RPMI7951 (cell line): Measurements from ENCODE around the gene PTPN5. TPM values are rescaled to one million over a fixed set of nuclear protein-coding genes. Genes with fewer than 3 reads are reported as not detected.

Source experiments
- DNase-seq: peaks from one replicate; pipeline ENCODE4 v3.0.0-alpha.2; 2012; ENCODE audit warnings: low read depth
- total RNA-seq: library from RNA; depleted of rRNA; stranded (reverse); fragments of >200 nt; shearing (Covaris generic); gene quantifications from 2 replicates; pipeline ENCODE4 v1.2.3, GENCODE V29; 2014

Gene PTPN5
- total RNA-seq, 1 experiment from 2014 or later, result not detected

DNA sequence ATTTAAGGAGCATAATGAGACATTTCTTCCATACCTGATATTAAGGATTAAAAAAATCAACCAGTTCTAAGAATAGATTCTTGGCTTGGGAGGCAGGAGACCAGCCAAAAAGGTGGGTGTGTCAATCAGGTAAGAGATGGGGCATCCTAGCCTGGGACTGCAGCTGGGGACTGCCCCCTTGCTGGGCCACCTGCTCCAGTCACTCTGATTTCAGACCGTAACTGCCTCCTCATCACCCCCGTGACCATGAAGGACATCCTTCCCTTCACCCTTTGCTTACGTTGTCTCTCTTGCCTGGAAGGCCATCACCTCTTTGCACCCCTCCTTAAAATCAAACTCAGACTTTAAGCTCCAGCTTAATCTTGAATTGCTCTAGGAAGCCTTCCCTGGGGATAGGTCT, 17.9 kb downstream of the PTPN5 start:
- no peak for DNase-seq

DNA sequence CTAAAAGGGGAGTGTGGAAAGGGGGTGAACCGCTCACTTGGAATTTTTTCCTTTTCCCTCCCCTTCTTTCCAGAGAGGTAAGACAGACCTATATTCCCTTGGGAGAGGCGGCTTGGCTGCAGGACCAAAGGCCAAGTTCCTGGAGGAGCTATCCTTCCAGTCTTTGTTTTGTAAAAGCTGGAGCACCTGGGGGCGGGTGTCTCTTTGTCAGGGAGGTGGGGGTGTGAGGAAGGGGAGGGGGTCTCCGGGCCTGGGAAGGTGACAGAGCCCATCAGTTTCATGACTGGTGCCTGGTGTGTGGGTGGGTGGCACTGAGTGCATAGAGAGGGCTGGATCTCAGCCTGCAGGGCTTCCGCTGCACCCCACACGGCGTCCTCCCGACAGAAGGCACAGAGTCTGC, 18.5 kb downstream of the PTPN5 start:
- DNase-seq, result no peak

DNA sequence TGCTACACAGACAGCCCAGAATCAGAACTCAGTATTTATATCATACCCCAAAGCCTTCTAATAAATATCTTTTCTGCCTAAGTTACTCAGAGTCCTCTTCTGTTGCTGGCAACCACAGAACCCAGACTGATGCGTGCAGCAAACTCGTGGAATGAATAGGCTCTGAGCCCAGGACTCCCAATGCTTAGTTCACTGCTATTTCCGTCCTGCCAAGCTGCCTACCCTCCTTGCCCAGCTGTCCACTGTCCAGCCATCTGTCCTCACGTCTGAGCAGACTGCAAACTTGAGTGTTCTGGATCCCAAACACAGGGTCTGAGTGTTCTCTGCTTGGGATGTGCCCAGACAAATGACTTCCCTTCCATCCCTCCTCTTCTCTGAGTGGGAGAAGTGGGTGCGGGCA, 19.4 kb downstream of the PTPN5 start:
- peak; percentile 6 for DNase-seq

DNA sequence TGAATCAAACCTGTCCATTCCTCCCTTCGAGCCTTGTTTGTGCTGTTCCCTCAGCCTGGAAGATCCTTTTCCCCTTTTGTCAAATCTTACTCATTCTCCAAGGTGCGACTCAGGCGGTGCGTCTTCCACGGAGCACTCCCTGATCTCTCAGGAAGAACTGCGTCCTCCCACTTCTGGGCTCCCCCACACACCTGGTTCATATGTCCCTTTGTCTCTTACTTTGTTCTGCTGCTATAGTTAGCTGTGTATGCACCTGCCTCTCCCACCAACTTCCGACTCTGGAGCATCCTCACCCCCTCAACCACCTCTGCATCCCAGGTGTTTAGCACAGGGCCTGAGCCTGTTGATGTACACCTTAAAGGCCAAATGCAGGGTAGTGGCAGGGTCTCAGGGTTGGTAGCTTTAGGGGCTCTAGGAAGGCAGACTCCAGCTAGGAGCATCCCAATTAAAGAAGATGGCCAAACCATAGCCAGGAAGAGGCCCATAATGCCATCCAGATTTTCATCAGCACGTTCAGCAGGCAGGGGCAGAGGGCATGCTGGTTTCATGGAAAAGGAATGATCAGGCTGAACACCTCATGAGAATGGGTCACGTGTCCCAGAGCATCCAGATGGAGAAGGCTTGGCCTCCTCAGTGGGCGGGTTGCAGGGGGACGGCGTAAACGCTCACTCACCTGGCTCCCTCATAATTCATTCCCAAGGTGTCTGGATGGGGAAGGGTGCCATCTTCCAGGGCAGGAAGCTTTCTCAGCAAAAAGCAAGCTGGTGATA, 20.1 kb downstream of the PTPN5 start:
- DNase-seq, result no peak

DNA sequence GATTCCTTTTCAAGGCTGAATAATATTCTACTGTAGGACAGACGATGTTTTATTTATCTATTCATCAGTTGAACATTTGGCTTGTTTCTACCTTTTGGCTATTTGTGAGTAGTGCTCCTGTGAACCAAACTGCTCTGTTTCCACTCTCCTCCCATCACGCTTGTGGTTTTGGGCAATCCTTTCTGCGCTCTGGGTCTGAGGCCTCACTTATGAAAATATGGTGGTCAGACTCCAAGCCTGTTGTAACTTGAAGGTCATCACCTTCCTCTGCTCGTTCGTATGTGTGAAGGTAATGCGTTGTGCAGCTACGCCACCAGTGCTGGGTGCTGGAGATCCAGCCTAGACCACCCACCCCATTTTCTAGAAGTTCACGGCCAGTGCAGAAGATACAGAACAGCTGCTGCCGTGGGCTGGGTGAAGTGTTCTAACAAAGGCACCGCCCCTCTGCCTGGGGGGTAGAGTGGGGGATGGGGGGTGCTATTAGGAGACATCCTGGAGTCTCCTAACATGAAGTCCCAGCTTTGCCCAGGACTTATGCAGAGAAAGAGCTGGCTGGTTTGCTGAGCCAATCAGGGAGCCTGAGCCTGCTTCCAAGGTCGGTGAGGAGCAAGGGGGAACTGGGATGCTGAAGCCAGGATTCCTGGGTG, 21.0 kb downstream of the PTPN5 start:
- DNase-seq, result no peak

DNA sequence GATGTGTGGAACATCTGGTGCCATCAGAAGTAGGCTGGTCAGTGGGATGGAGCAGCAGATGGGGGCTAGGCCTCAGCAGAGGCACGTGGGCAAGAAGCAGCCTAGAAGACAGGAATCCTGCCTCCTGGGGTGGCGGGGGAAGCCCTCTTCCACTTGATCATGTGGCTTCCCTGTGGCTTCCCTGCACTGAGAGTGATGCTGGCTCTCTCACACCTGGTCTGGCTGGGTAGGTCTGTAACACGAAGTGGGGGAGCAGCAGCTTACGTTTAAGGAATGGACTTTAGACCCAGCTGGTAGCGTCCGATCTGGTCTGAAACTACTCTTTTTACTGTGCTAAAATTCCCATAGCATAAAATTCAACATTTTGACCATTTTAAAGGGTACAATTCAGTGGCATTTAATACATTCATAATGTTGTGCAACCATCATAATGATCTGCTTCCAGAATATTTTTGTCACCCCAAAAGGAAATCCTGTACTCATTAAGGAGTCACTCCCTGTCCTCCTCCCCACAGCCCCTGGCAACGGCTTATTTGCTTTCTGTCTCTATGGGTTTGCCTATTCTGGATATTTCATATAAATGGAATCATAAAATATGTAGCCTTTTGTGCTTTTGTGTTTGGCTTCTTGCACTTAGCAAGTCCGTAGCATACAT, 21.7 kb downstream of the PTPN5 start:
- no peak for DNase-seq

DNA sequence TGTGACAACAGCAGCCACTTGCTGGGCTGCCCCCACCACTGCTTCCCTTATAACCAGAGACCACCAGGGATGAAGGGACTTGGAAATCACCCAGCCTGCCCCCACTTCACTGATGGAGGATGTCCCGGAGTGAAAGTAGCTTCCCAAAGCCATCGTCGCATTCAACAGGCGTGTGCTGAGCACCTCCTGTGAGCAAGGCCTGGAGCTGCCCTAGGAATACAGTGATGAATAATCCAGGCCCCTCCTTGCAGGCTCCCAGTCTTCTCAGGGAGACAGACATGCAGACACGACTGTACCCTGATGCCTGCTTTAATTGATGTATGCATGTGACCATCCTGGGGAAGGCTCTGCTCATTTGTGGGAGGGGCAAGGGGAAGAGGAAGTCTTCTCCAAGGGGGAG, 22.6 kb downstream of the PTPN5 start:
- no peak for DNase-seq

DNA sequence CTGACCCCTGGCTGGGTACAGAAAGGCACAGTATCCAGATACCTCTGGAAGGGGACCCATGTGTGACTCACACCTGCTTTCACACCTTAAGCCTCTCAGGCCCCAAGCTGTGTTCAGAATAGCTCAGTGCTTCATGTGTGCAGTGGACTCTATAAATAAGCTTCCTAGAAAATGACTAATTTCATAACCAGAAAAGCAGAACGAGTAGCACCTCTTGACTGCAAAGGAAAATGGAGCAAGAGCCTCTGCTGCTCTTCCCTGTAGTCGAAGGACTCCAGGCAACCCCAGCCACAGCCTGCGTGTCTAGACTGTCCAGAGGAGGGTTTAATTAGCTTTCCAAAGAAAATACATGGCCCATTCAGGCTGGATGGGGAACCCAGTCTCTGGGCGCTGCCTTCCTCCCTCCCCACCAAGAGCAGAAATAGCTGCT, 23.1 kb downstream of the PTPN5 start:
- no peak for DNase-seq

DNA sequence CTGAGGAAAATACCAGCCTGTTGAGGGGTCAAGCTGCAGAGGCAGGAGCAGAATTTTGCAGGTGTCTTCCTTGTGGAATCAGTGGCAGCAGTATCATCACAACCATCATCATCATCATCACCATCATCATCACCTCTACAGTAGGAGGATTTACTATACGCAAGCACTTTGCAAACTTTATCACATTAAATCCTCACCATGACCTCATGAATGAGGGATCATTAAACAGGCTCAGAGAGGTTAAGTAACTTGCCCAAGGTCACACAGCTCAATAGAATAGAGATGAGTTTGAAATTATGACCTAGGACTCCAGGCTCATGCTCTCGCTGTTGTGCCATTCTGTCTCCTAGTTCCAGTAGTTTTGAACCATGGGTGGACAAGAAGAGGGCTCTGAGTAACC, 25.6 kb downstream of the PTPN5 start:
- no peak for DNase-seq

DNA sequence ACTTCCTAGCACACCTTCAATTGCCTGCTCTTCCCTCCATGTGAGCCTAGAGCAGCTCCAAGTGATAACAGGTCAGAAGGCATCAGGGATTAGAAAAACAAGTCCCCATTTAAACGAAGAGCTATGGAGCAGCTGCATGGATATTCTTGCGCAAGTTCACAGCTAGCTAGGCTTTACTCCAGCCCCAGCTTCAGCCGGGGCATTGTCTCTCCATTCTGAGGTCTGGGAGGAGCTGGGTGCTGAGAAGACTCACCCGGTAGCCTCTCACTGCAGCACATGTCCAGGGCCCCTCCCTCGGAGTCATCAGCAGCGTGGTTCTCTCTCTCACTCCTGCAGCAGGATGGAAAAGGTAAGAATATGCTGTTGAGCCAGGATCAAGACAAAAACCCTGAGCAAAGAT, 26.0 kb downstream of the PTPN5 start:
- peak; percentile 12 for DNase-seq

DNA sequence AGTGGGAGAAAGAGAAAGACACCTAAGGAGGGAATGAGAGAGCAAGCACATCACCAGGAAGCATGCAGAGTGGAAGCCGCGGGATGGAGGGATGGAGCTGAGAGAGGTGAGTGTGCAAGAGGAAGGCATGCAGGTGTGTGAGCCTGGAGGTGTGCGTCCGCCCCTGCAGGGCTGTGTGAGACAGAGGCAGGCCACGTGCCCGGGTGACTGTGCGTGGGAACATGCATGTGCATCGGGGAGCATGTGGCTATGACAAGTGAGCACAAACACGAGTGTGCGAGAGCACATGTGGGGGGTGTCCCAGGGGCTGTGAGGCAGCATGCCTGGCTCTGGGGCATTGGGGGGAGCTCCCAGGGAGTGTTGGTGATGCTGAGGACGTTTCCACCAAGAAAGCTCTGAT, 29.9 kb downstream of the PTPN5 start:
- no peak for DNase-seq

DNA sequence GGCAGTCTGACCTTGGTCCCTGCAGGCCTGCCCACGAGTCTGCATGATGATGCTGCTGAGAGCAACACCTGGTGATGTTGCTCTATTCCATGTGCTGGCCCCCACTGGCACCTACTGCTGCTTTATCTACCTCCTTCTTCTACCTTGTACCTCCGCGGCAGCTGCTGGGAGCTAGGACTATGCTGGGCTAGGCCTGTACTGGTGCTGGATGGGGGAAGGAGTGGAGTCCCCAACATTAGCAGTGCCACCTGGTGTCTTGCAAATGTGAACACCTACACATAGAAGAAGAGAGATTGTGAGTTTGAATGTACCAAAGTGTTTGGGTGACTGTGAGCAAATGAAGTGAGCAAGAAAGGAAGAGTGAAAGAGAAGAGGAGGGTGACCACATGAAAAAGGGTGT, 30.5 kb downstream of the PTPN5 start:
- no peak for DNase-seq

DNA sequence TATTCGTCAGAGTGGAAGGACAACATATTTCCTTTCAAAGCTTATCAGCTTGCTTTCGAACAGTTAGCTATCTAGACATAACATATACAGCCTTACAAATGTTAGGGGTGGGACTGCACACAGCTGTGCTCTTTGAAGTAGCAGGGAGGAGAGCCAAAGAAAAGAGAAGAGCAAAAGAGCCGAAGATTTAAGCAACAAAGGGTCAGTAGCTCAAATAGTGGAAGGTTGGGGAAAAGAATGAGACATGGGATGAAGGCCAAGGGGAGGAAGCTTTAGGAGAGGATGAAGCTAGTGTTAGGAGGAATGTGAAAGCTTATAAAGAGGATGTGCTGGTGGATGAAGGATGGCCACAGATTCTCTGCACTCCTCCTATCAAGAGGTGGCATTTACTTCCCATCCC, 33.8 kb downstream of the PTPN5 start:
- no peak for DNase-seq

DNA sequence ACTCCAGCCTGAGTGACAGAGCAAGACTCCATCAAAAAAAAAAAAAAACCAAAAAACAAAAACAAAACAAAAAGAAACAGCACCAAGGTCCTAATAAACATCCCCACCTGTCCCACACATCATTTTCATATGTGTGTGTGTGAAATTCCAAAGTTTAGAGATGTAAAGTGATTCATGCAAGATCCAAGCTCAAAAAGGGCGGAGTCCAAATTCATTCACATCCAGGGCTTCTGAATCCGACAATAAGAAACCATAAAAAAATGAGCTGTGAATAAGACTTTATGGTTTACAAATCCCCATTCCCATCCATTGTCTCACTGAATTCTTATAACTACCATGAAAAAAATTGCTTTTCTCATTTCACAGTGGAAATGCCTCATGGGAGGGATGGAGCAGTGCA, 34.7 kb downstream of the PTPN5 start:
- no peak for DNase-seq

DNA sequence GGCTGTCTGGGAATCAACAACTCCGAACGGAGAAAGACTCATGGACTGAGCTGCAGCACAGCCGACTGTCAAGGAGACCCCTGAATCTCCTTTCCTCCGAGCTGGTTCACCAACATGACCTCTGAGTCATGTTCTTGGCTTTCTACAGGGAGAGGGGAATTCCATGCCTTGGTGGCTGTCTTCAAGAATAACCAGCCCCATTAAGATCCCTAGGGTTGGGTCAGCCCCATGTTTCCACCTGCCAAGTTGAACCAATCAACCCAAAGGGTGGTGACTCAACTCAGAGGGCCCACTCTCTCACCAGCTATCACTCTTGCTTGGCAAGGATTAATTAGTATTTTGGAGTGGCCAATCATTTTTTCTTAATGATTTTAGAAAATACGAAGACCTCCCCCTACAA, 37.3 kb downstream of the PTPN5 start:
- peak; percentile 61 for DNase-seq

DNA sequence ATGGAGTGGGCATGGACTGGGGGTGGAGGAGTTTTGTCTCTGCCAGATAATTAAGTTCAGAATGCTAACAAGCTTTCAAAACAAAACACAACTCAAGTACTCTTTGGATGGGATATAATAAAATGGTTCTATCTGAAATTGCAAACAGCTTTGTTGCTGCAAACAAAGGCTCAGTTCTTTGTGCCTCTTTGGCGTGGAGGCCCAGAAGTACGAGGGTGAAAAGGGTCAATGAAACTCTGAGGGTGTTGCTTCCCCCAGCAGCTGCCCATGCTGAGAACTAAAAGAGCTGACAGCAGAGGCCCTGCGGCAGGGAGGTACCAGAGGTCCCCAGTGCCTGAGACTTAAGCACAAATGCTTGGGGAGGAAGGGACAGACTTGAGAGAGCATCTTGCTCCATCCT, 39.1 kb downstream of the PTPN5 start:
- DNase-seq, result no peak

DNA sequence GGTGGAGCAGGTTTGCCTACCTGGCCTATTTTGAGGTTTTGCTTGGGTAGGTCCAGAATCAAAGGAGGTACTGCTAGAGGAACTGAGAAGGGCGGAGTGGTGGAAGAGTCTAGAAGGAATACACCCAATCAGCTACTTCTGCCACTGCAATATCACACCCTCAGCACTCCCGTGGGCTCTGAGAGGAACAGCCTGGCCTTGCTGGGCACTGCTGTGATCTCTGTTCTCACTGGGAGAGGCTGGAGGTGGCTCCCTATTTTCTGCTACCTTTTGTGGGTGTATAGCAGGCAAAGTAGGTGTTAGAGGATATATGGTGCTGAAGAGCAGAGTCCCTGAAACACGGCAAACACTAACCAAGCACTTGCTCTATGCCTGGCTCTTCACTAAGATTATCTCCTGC, 40.7 kb downstream of the PTPN5 start:
- DNase-seq, result no peak

DNA sequence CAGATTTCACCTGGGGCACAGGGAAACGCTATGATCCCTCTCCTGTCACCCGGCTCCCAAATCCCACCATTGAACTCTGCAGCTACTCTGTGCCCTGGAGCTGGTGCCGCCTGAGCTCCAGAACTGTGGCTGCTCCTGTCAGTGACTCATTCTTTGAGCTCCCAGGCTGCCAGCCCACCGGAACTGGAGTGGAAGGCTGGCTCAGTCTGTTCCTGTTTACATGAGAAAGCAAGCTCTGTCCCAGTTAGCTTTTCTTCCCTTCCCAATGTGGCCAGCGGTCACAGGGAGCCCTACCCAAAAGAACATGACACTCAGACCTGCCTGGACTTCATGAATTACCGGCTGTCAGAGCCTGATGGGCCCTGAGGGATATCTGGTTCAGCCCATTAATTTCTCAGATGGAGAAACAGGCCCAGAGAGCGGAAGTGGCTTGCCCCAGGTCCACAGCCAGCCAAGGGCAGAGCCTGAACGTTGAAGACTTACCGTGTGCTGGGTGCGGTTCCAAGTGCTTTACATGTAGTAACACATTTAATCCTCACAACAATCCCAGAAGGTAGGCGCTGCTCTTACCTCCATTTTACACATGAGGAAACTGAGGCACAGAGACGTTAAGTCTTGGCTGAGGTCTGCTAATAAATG, 41.8 kb downstream of the PTPN5 start:
- peak; percentile 92 for DNase-seq

DNA sequence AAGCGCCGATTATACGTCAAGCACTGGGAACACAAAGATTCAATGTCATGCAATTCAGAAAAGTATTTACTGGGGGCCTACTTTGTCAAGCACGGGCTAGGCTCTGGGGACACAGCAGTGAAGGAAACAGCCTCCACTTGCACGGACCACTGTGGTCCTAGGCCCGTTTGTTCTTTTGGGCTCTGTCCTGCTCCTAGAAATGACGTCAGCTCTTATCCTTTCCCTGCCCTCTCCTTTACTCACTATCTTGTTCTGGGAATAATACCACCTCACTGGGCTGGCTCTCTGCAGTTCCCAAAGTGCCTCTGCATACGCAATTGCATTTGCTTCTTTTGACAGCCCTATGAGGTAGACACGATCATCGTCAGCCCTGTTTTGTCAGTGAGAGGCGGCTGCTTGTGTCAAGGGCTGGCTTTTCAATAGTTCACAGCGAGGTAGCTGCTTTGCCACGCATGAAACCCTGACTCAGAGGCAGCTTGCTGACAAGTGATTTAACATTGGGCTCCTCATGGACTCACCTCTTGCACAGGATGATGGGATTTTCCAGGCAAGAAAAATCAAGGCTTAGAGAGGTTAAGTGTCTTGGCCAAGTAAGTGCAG, 42.7 kb downstream of the PTPN5 start:
- DNase-seq, result peak; percentile 16

DNA sequence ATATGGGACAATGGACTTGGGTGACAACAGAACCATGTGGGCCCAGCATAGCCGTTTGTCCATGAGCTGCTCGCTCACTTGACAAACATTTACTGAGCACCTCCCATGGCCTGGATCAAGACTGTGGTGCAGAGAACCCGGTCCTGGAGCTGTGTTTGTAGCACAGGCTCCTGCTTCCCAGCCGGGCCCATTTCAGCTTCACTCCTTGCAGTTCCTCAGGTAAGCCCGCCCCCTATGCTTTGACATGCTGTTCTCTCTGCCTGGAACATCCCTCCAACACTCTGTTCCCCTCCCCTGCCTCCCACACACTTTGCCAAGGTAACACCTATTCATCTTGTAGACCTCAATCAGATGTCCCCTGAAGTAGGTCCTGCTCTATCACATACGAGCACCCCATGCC, 46.3 kb downstream of the PTPN5 start:
- DNase-seq, result no peak

DNA sequence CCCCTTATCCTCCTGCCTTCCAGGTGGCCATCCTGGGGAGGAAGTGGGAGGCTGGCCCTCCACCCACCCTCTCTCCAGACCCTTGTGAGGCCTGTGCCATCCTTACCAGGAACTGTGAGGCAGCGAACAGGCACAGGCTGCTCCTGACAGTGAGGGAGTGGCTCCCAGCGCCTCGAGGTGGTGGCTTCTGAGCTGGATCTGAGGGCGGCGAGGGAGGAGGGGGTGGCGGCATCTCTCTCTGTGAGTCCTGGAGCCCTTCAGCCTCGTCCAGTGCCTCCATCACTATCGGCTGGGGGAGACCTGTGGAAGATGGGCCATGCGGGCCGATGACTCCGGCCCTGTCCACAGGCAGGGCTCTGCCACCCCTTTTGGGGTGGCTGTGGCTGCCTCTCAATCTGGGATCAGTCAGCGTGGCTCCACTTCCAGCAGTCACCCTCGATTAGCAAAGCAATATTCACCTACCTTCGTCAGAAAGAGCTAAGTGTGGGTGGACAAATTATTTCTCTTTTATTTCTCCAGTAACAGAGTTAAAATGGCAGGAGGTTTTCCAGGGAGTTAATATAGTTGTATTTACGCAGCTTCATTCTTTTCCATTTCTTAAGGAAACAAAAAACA, 47.6 kb downstream of the PTPN5 start:
- no peak for DNase-seq

DNA sequence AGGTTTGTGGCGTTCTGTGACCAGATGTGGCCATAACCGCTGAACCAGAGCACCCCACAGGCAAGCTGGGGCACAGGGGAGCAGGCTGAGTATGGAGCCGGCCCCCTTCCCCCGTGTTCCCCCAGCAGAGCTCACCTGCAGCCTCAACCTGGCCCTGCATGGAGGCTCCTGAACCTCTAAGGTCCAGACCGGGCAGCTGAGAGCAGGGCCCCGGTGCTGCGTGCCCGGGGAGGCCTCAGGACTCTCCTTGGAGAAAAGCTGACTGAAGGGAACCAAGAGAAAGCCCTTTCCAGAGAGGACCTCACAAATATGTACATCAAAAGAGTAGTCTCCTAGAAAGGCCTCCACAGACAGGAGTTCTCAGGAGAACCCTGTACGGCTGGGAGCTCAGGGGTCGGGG, 48.2 kb downstream of the PTPN5 start:
- DNase-seq, result no peak
